ENCODE results near the gene ACTN2. TPM values are rescaled to one million over a fixed set of nuclear protein-coding genes. Genes with fewer than 3 reads are reported as not detected.

The ACTN2 gene
- total RNA-seq, 1 donor from 2014 or later = 2,454 TPM

DNA sequence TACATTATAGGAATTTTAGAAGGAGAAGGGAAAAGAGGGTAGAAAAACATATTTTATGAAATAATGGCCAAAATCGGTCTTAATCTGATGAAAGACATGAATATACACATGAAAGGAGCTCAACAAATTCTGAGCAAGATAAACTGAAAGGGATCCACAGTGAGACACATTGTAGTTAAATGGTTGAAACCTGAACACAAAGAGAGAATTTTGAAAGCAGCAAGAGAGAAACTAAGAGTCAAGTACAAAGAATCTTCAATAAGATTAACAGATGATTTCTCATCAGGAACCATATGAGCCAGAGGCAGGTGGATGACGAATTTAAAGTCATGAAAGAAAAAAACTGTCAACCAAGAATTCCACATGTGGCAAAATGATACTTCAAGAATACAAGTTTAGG lies 93.0 kb downstream of the ACTN2 start:
- TF ChIP-seq, protein P1, sequence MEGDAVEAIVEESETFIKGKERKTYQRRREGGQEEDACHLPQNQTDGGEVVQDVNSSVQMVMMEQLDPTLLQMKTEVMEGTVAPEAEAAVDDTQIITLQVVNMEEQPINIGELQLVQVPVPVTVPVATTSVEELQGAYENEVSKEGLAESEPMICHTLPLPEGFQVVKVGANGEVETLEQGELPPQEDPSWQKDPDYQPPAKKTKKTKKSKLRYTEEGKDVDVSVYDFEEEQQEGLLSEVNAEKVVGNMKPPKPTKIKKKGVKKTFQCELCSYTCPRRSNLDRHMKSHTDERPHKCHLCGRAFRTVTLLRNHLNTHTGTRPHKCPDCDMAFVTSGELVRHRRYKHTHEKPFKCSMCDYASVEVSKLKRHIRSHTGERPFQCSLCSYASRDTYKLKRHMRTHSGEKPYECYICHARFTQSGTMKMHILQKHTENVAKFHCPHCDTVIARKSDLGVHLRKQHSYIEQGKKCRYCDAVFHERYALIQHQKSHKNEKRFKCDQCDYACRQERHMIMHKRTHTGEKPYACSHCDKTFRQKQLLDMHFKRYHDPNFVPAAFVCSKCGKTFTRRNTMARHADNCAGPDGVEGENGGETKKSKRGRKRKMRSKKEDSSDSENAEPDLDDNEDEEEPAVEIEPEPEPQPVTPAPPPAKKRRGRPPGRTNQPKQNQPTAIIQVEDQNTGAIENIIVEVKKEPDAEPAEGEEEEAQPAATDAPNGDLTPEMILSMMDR (IDR thresholded peaks at IDR 0.05; ENCODE audit: borderline replicate concordance) = no peak
- intact Hi-C loops (cut with micrococcal nuclease) = loop anchor here (10.0 kb wide), 1 partner anchor 675 kb away; no protein-coding TSS in a partner anchor
- no peak overlapping the region for H3K27ac ChIP-seq (replicated peaks)
- peaks cover 19% of the 10 kb centered on the region for H3K9me3 ChIP-seq (replicated peaks)
- no peaks in the 10 kb centered on the region for H3K4me1 ChIP-seq
- no peak overlapping the region for H3K4me3 ChIP-seq
- H3K36me3 ChIP-seq = no peaks in the 10 kb centered on the region
- no peak for DNase-seq
- H3K27me3 ChIP-seq (ENCODE audit: low read depth) = peaks cover 7% of the 10 kb centered on the region

DNA sequence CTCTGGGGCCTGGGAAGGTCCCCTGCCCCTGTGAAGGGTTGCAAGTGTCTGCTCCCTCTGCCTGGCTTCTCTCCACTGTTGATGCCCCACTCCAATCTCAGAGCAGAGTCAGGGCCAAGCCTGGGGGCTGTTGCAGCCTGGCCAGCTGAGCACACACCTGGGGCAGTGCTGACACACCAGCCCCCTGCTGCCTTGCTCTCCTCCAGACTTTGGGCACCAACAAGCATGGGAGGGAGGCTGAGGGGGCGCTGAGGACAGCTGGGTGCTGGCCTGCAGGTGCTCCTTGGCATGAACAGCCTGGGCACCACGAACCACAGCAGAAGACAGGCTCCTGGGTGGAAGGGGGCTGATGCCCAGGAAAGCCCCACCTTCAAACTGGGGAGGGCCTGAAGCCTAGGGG lies 99.2 kb downstream of the ACTN2 start:
- no peaks in the 10 kb centered on the region for H3K4me1 ChIP-seq
- intact Hi-C loops (cut with micrococcal nuclease) = no loop called here
- no peaks in the 10 kb centered on the region for H3K36me3 ChIP-seq
- no peak overlapping the region for H3K4me3 ChIP-seq
- H3K27me3 ChIP-seq (ENCODE audit: low read depth) = peaks cover 7% of the 10 kb centered on the region
- H3K27ac ChIP-seq (replicated peaks) = no peak overlapping the region
- TF ChIP-seq, protein P1 (IDR thresholded peaks at IDR 0.05; ENCODE audit: borderline replicate concordance) = no peak
- H3K9me3 ChIP-seq (replicated peaks) = no peaks in the 10 kb centered on the region
- no peak for DNase-seq

DNA sequence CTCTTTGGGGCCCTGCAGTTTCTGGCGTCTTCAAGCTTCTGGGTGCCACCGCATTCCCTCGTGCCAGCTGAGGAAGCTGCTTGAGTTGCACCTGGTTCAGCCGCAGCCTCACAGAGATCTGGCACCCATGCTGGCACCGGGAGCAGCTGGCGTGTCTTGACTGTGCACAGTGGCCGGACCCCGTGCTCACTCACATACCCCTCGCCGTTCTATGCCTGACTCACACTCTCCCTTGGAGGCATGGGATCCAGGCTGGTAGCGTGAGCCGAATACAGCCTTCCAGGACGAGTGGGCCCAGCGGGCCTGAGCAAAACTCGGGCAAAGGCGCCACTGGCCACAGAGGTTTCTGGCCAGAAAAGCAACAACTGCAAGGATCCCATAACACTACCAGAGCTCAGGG lies 100.2 kb downstream of the ACTN2 start:
- no peaks in the 10 kb centered on the region for H3K36me3 ChIP-seq
- peaks cover 7% of the 10 kb centered on the region for H3K27me3 ChIP-seq (ENCODE audit: low read depth)
- TF ChIP-seq, protein P1 (IDR thresholded peaks at IDR 0.05; ENCODE audit: borderline replicate concordance) = no peak
- DNase-seq = no peak
- H3K9me3 ChIP-seq (replicated peaks) = no peaks in the 10 kb centered on the region
- intact Hi-C loops (cut with micrococcal nuclease) = no loop called here
- no peaks in the 10 kb centered on the region for H3K4me1 ChIP-seq
- no peak overlapping the region for H3K27ac ChIP-seq (replicated peaks)
- no peak overlapping the region for H3K4me3 ChIP-seq

DNA sequence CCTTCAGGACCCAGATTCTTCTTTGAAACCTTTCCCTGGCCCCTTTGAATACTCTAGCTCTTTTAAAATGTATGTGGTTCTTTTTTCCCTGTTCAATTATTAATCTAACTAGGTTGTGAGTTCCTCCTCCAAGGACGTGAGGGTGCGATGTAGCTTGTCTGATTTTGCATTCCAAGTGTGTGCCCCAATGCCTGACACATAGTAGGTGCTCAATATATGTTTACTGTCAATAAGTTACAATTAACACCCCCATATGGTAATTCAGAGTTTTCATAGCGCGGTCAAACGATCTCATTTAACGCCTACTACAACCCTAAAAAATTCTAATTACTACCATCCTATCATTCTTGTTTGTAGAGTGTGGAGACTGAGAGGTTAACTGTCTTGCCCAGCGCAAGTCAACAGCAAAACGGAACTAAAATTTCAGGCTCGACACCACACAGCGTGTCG lies 108.3 kb downstream of the ACTN2 start:
- TF ChIP-seq, protein P1 (IDR thresholded peaks at IDR 0.05; ENCODE audit: borderline replicate concordance) = no peak
- no peaks in the 10 kb centered on the region for H3K27me3 ChIP-seq (ENCODE audit: low read depth)
- peak overlapping the region; percentile 98 for H3K4me3 ChIP-seq
- H3K36me3 ChIP-seq = no peaks in the 10 kb centered on the region
- intact Hi-C loops (cut with micrococcal nuclease) = no loop called here
- H3K27ac ChIP-seq (replicated peaks) = peak overlapping the region; percentile 96
- peaks cover 51% of the 10 kb centered on the region for H3K4me1 ChIP-seq
- DNase-seq = no peak
- no peaks in the 10 kb centered on the region for H3K9me3 ChIP-seq (replicated peaks)

DNA sequence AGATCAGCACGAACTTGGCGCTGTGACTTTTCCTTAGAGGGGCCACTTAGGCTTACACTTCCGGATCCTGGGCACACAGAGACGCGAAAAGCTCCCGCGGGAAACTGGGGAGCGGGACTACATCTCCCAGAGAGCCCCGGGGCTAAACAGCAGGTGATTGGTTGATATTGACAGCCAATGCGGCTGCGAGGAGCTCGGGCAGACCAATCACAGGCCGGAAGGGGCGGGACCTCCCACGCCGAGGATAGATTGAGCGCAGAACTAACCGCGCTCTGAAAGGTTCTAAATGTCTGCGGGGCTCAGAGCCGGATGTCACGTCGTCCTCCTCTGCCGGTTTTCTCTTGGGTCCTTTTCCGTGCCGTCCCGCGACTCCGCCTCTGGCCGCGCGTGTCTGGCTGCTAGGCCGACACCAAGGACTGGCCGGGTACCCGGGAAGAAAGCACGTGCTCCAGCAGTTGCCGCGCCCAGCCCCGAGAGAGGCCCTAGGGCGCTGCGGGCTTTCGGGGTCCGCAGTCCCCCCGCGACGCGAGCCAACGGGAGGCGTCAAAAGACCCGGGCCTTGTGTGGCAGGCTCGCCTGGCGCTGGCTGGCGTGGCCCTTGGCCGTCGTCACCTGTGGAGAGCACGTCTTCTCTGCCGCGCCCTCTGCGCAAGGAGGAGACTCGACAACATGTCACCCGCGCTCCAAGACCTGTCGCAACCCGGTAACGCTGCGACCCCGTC lies 108.9 kb downstream of the ACTN2 start, which contains the start of gene MTR:
Gene MTR (plus strand): TSS at position 258 of the 722 bp plus-strand sequence. CDS start 412 bp downstream, at position 670.
- DNase-seq = peak; percentile 98
- Histone ChIP-seq H3K9me3 (replicated peaks) (no peaks in the 10 kb centered on the region), H3K4me3 (peak within 1 kb of the TSS; percentile 98), H3K36me3 (no peaks in the 10 kb centered on the region), H3K4me1 (peaks cover 55% of the 10 kb centered on the region), H3K27me3 (ENCODE audit: low read depth) (no peaks in the 10 kb centered on the region), H3K27ac (replicated peaks) (peak within 1 kb of the TSS; percentile 96)
- intact Hi-C loops (cut with micrococcal nuclease) = no loop called here
- TF ChIP-seq, protein P1 (IDR thresholded peaks at IDR 0.05; ENCODE audit: borderline replicate concordance) = no peak

Measured in left ventricle myocardium inferior (tissue), 1 donor.